ENCODE measurements around the gene SIN3B. TPM values are rescaled to one million over a fixed set of nuclear protein-coding genes. Genes with fewer than 3 reads are reported as not detected.

Gene SIN3B
- total and polyA plus RNA-seq, 2 of the 13 experiments (the other 11 are each of a cell fraction or from before 2014, with no cell fraction given): 12.9 to 25.7 TPM

- H3K4me2 ChIP-seq (ENCODE audit: low read depth, low read length): no peak within 1 kb of the TSS
- intact Hi-C loops (cut with micrococcal nuclease; ENCODE audit: unreplicated experiment) (no loop called here), in situ Hi-C loops (cut with HindIII; ENCODE audit: extremely low pct_ligation_motif_present, low pct_unique_long_range_greater_than_20kb) (no loop called here)
- no peak within 1 kb of the TSS for H3K4me3 ChIP-seq (replicated peaks in 1 of 3; ENCODE audit: insufficient read depth in 1 of 3, low read depth in 2 of 3, low read length in 3 of 3)
- 27% methylated on average over 12 of the region's 31 CpGs for WGBS (ENCODE audit: low lambda C conversion rate)
- no peak within 1 kb of the TSS for H2AFZ ChIP-seq (ENCODE audit: low read length)
- no peak for FAIRE-seq
- H3K9ac ChIP-seq (ENCODE audit: insufficient read depth, low read depth, low read length): no peak within 1 kb of the TSS
- H3K4me1 ChIP-seq (ENCODE audit: insufficient read depth, low read length): peaks cover 43% of the 10 kb centered on the region
- no peak for TF ChIP-seq KAT2B (IDR thresholded peaks at IDR 0.05; ENCODE audit: borderline replicate concordance, low read depth, low read length)
- no peak for TF ChIP-seq ZNF292 (CRISPR knock-in tag; IDR thresholded peaks at IDR 0.05; ENCODE audit: borderline replicate concordance, low read depth)
- no peak for TF ChIP-seq YY1 (IDR thresholded peaks at IDR 0.05; ENCODE audit: insufficient read depth, insufficient replicate concordance, low read depth, low read length)
- TF ChIP-seq NBN (conservative IDR thresholded peaks at IDR 0.05): no peak
- TF ChIP-seq, protein P1, sequence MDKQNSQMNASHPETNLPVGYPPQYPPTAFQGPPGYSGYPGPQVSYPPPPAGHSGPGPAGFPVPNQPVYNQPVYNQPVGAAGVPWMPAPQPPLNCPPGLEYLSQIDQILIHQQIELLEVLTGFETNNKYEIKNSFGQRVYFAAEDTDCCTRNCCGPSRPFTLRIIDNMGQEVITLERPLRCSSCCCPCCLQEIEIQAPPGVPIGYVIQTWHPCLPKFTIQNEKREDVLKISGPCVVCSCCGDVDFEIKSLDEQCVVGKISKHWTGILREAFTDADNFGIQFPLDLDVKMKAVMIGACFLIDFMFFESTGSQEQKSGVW (CRISPR knock-in tag; IDR thresholded peaks at IDR 0.05; ENCODE audit: borderline replicate concordance): no peak
- no peak for TF ChIP-seq JUND (CRISPR knock-in tag; IDR thresholded peaks at IDR 0.05)
- no peak for TF ChIP-seq ZNF333 (CRISPR knock-in tag; IDR thresholded peaks at IDR 0.05; ENCODE audit: borderline replicate concordance)
- TF ChIP-seq ZNF737 (CRISPR knock-in tag; IDR thresholded peaks at IDR 0.05; ENCODE audit: borderline replicate concordance): no peak
- TF ChIP-seq SRF (IDR thresholded peaks at IDR 0.05; ENCODE audit: low read depth, low read length): no peak
- no peak for TF ChIP-seq ZNF850 (CRISPR knock-in tag; conservative IDR thresholded peaks at IDR 0.05)
- no peak for TF ChIP-seq ZNF547 (CRISPR knock-in tag; IDR thresholded peaks at IDR 0.05)
- no peak for TF ChIP-seq NR2C2 (CRISPR knock-in tag; IDR thresholded peaks at IDR 0.05; ENCODE audit: borderline replicate concordance)
- TF ChIP-seq, protein P2, sequence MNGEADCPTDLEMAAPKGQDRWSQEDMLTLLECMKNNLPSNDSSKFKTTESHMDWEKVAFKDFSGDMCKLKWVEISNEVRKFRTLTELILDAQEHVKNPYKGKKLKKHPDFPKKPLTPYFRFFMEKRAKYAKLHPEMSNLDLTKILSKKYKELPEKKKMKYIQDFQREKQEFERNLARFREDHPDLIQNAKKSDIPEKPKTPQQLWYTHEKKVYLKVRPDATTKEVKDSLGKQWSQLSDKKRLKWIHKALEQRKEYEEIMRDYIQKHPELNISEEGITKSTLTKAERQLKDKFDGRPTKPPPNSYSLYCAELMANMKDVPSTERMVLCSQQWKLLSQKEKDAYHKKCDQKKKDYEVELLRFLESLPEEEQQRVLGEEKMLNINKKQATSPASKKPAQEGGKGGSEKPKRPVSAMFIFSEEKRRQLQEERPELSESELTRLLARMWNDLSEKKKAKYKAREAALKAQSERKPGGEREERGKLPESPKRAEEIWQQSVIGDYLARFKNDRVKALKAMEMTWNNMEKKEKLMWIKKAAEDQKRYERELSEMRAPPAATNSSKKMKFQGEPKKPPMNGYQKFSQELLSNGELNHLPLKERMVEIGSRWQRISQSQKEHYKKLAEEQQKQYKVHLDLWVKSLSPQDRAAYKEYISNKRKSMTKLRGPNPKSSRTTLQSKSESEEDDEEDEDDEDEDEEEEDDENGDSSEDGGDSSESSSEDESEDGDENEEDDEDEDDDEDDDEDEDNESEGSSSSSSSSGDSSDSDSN (CRISPR knock-in tag; IDR thresholded peaks at IDR 0.05): no peak
- no peak for TF ChIP-seq ATRX (CRISPR knock-in tag; IDR thresholded peaks at IDR 0.05; ENCODE audit: borderline replicate concordance)
- TF ChIP-seq AGO2 (optimal IDR thresholded peaks at IDR 0.05; ENCODE audit: low read depth, low read length): no peak
- H3K36me3 ChIP-seq (replicated peaks in 1 of 2; ENCODE audit: control insufficient read depth in 1 of 2, insufficient read depth in 2 of 2, low read length in 2 of 2): no peaks in the 10 kb centered on the region
- ATAC-seq: no peak
- H3K27me3 ChIP-seq (ENCODE audit: control insufficient read depth in 1 of 2, insufficient read depth in 2 of 2, low read length in 2 of 2): peaks cover 3 to 20% of the 10 kb centered on the region in 2 experiments; a peak in 4 of 5 replicates
- BruUV-seq (replicated peaks): no TSS peak
- H4K20me1 ChIP-seq (ENCODE audit: insufficient read depth, low read length): no peaks in the 10 kb centered on the region
- ChIA-PET POLR2A (no interaction called here), CTCF (ENCODE audit: low intra/inter-chr PET ratio, low total read pairs) (no interaction called here)
- no peak within 1 kb of the TSS for H3K27ac ChIP-seq (ENCODE audit: extremely low read length, insufficient read depth, low read length)
- no peaks in the 10 kb centered on the region for H3K9me3 ChIP-seq (ENCODE audit: low read length)
- DNase-seq (ENCODE audit: low spot score): no peak
- H3K79me2 ChIP-seq (ENCODE audit: insufficient read depth, low read length): no peaks in the 10 kb centered on the region
Measured at GRCh38 chr19:16888629-16889365, 59.6 kb downstream of the SIN3B start, which contains the start of gene F2RL3. Gene F2RL3 (plus strand): TSS chr19:16888999. CDS start chr19:16889190, 191 bp downstream.
